Activated B cell treated with CpG ODN at 0.5 μM for 24 hours (primary cell): ENCODE data around the gene TRIM54. TPM values are rescaled to one million over a fixed set of nuclear protein-coding genes. Genes with fewer than 3 reads are reported as not detected.

Experiments used
- ATAC-seq: fragments of 200-7000 bp; cut with Tn5 transposase; one replicate; pipeline ENCODE4 v1.10.0; 2021; ENCODE audit warnings: low read depth, mild to moderate bottlenecking, moderate library complexity
- CTCF ChIA-PET: fragments of 350-600 bp; sonication (Branson Sonifier 250); formaldehyde crosslinking; loops from one replicate; lab custom pipeline; 2021; ENCODE audit warnings: antibody characterized with exemption; lab: Charles Lee
- POLR2A ChIA-PET: fragments of 350-600 bp; sonication (Branson Sonifier 250); formaldehyde crosslinking; loops from one replicate; lab custom pipeline; 2021; ENCODE audit warnings: antibody characterized with exemption; lab: Charles Lee
- DNase-seq: peaks from one replicate; pipeline ENCODE4 v3.0.0; 2022
- H3K27ac Mint-ChIP-seq: one replicate; pipeline ENCODE4 v1.8.0; 2020; ENCODE audit warnings: mixed read lengths
- H3K27me3 Mint-ChIP-seq: one replicate; pipeline ENCODE4 v1.8.0; 2021; ENCODE audit warnings: mixed read lengths
- H3K36me3 Mint-ChIP-seq: one replicate; pipeline ENCODE4 v1.8.0; 2021; ENCODE audit warnings: low read depth, mixed read lengths
- H3K4me1 Mint-ChIP-seq: one replicate; pipeline ENCODE4 v1.8.0; 2021; ENCODE audit warnings: mixed read lengths
- H3K4me3 Mint-ChIP-seq: one replicate; pipeline ENCODE4 v1.8.0; 2020; ENCODE audit warnings: mild to moderate bottlenecking, mixed read lengths
- H3K9me3 Mint-ChIP-seq: one replicate; pipeline ENCODE4 v1.8.0; 2020; ENCODE audit warnings: mixed read lengths
- intact Hi-C: fragments of 100-400 bp; cut with micrococcal nuclease; formaldehyde crosslinking; loops from one replicate; pipeline ENCODE4 v1.15.1; 2024
- total RNA-seq: library from RNA; stranded (reverse); gene quantifications from 2 replicates; pipeline ENCODE4 v1.2.3, GENCODE V29; 2022
- TF ChIP-seq, protein P1 (sequence below): fragments of 200-600 bp; IDR thresholded peaks from one replicate; pipeline ENCODE4 v1.8.0; 2022; ENCODE audit warnings: antibody characterized with exemption, mild to moderate bottlenecking

TRIM54 gene
- total RNA-seq, 1 donor from 2014 or later, result not detected

- DNase-seq, result no peak
- Mint-ChIP-seq H3K27ac (no peak overlapping the region), H3K36me3 (peaks cover 99% of the 10 kb centered on the region), H3K27me3 (no peaks in the 10 kb centered on the region), H3K4me1 (no peaks in the 10 kb centered on the region), H3K9me3 (no peaks in the 10 kb centered on the region), H3K4me3 (no peak overlapping the region)
- ChIA-PET CTCF (interaction anchor here (0.7 kb wide), 1 partner anchor 66 kb away, joined by 3 read pairs; no protein-coding TSS in a partner anchor), POLR2A (interaction anchor here (0.7 kb wide), 1 partner anchor 427 kb away, joined by 8 read pairs; no protein-coding TSS in a partner anchor)
- no peak for ATAC-seq
- intact Hi-C loops, result no loop called here
- TF ChIP-seq, protein P1, sequence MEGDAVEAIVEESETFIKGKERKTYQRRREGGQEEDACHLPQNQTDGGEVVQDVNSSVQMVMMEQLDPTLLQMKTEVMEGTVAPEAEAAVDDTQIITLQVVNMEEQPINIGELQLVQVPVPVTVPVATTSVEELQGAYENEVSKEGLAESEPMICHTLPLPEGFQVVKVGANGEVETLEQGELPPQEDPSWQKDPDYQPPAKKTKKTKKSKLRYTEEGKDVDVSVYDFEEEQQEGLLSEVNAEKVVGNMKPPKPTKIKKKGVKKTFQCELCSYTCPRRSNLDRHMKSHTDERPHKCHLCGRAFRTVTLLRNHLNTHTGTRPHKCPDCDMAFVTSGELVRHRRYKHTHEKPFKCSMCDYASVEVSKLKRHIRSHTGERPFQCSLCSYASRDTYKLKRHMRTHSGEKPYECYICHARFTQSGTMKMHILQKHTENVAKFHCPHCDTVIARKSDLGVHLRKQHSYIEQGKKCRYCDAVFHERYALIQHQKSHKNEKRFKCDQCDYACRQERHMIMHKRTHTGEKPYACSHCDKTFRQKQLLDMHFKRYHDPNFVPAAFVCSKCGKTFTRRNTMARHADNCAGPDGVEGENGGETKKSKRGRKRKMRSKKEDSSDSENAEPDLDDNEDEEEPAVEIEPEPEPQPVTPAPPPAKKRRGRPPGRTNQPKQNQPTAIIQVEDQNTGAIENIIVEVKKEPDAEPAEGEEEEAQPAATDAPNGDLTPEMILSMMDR, result no peak
These were observed 44.8 kb upstream of the TRIM54 start for GRCh38 chr2:27237341-27237945.

DNA sequence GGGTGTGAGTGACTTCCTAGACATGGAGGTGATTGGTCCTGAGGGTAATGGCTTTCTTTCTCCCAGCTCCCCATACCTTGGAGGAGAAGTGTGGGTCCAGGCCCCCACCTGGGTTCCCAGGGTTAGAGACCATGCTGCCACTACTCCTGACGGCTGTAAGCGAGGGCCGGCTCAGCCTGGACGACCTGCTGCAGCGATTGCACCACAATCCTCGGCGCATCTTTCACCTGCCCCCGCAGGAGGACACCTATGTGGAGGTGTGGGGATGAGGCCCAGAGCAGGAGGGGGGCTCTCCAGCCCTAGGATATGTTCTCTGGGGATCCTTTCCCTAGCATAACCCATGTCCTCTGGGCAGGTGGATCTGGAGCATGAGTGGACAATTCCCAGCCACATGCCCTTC is 43.3 kb upstream of the TRIM54 start:
- CTCF ChIA-PET, result no interaction called here
- Mint-ChIP-seq H3K27me3 (no peaks in the 10 kb centered on the region), H3K4me3 (no peak overlapping the region)

GRCh38 chr2:27240406-27240805 is 41.8 kb upstream of the TRIM54 start:
- no peak overlapping the region for H3K27ac Mint-ChIP-seq
- TF ChIP-seq, protein P1, result no peak

More for the DNA sequence above, 43.3 kb upstream of the TRIM54 start:
- H3K36me3 Mint-ChIP-seq, result peaks cover 99% of the 10 kb centered on the region
- no peak overlapping the region for H3K27ac Mint-ChIP-seq
- POLR2A ChIA-PET, result no interaction called here
- H3K9me3 Mint-ChIP-seq, result no peaks in the 10 kb centered on the region
- ATAC-seq (no peak), DNase-seq (no peak)
- TF ChIP-seq, protein P1, result no peak
- intact Hi-C loops, result no loop called here
- H3K4me1 Mint-ChIP-seq, result no peaks in the 10 kb centered on the region

GRCh38 chr2:27241761-27242613 is 40.2 kb upstream of the TRIM54 start:
- DNase-seq, result no peak
- ChIA-PET POLR2A (interaction anchor here (0.5 kb wide), 1 partner anchor 185 kb away, joined by 3 read pairs; no protein-coding TSS in a partner anchor), CTCF (interaction anchor here (1.3 kb wide), 1 partner anchor 38 kb away, joined by 3 read pairs; no protein-coding TSS in a partner anchor)
- H3K36me3 Mint-ChIP-seq, result peaks cover 76% of the 10 kb centered on the region
- TF ChIP-seq, protein P1, result no peak
- intact Hi-C loops, result no loop called here
- no peaks in the 10 kb centered on the region for H3K4me1 Mint-ChIP-seq
- no peak overlapping the region for H3K27ac Mint-ChIP-seq
- no peaks in the 10 kb centered on the region for H3K9me3 Mint-ChIP-seq
- no peak for ATAC-seq
- no peaks in the 10 kb centered on the region for H3K27me3 Mint-ChIP-seq
- no peak overlapping the region for H3K4me3 Mint-ChIP-seq

More at GRCh38 chr2:27240406-27240805, 41.8 kb upstream of the TRIM54 start:
- Mint-ChIP-seq H3K27me3 (no peaks in the 10 kb centered on the region), H3K4me1 (no peaks in the 10 kb centered on the region), H3K36me3 (peaks cover 91% of the 10 kb centered on the region), H3K9me3 (no peaks in the 10 kb centered on the region), H3K4me3 (no peak overlapping the region)
- ATAC-seq, result no peak
- ChIA-PET CTCF (no interaction called here), POLR2A (interaction anchor here (1.0 kb wide), 1 partner anchor 28 kb away, joined by 3 read pairs; the partner anchor contains the start of genes ATRAID and SLC5A6)
- intact Hi-C loops, result no loop called here
- DNase-seq, result no peak

GRCh38 chr2:27242614-27242951 is 39.6 kb upstream of the TRIM54 start:
- CTCF ChIA-PET, result no interaction called here
- TF ChIP-seq, protein P1, result no peak
- DNase-seq (no peak), ATAC-seq (no peak)
- H3K27me3 Mint-ChIP-seq, result no peaks in the 10 kb centered on the region
- H3K27ac Mint-ChIP-seq, result no peak overlapping the region
- H3K9me3 Mint-ChIP-seq, result no peaks in the 10 kb centered on the region
- no peaks in the 10 kb centered on the region for H3K4me1 Mint-ChIP-seq
- H3K36me3 Mint-ChIP-seq, result peaks cover 70% of the 10 kb centered on the region
- no peak overlapping the region for H3K4me3 Mint-ChIP-seq
- intact Hi-C loops, result no loop called here
- POLR2A ChIA-PET, result no interaction called here
